WTC11 (cell line): ENCODE results near the gene BOK. TPM values are rescaled to one million over a fixed set of nuclear protein-coding genes. Genes with fewer than 3 reads are reported as not detected.

Experiments used
- ATAC-seq: fragments of 200-7000 bp; cut with Tn5 transposase; 2 replicates; pipeline ENCODE4 v1.10.0; 2021; ENCODE audit warnings: mild to moderate bottlenecking, moderate library complexity
- CTCF ChIA-PET: fragments of 300-600 bp; sonication (Branson Sonifier 250); formaldehyde crosslinking; loops from one replicate; lab custom pipeline; 2021; ENCODE audit warnings: antibody characterized with exemption; lab: Charles Lee
- POLR2A ChIA-PET: fragments of 350-600 bp; sonication (Branson Sonifier 250); formaldehyde crosslinking; loops from one replicate; lab custom pipeline; 2021; ENCODE audit warnings: antibody characterized with exemption; lab: Charles Lee
- DNase-seq: peaks from one replicate; pipeline ENCODE4 v3.0.0; 2021; ENCODE audit warnings: low spot score
- H3K27ac Mint-ChIP-seq: 2 replicates; pipeline ENCODE4 v1.8.0; 2021; ENCODE audit warnings: mixed read lengths
- H3K27me3 Mint-ChIP-seq: 2 replicates; pipeline ENCODE4 v1.8.0; 2021; ENCODE audit warnings: low read depth, mild to moderate bottlenecking, moderate library complexity, mixed read lengths
- H3K36me3 Mint-ChIP-seq: 2 replicates; pipeline ENCODE4 v1.8.0; 2021; ENCODE audit warnings: mixed read lengths
- H3K4me1 Mint-ChIP-seq: 2 replicates; pipeline ENCODE4 v1.8.0; 2022; ENCODE audit warnings: mixed read lengths
- H3K4me3 Mint-ChIP-seq: 2 replicates; pipeline ENCODE4 v1.8.0; 2021; ENCODE audit warnings: mild to moderate bottlenecking, moderate library complexity, mixed read lengths
- H3K9me3 Mint-ChIP-seq: 2 replicates; pipeline ENCODE4 v1.8.0; 2021; ENCODE audit warnings: mixed read lengths
- AFF4 ChIP-seq: sonication (generic); formaldehyde crosslinking; IDR thresholded peaks from 2 replicates; pipeline ENCODE4 v1.8.1; 2023; ENCODE audit warnings: mild to moderate bottlenecking, missing genetic modification reagents, borderline replicate concordance
- ATF6 ChIP-seq: sonication (generic); formaldehyde crosslinking; IDR thresholded peaks from 2 replicates; pipeline ENCODE4 v1.8.1; 2023; ENCODE audit warnings: mild to moderate bottlenecking, missing genetic modification reagents
- CBFB ChIP-seq: sonication (generic); formaldehyde crosslinking; IDR thresholded peaks from 2 replicates; pipeline ENCODE4 v1.8.1; 2022; ENCODE audit warnings: mild to moderate bottlenecking, low read depth, missing genetic modification reagents
- EMX1 ChIP-seq: fragments of 250-450 bp; sonication (Bioruptor Pico); IDR thresholded peaks from 2 replicates; pipeline ENCODE4 v1.8.0; 2021; ENCODE audit warnings: mild to moderate bottlenecking
- FOXJ3 ChIP-seq: sonication (generic); formaldehyde crosslinking; IDR thresholded peaks from 2 replicates; pipeline ENCODE4 v1.9.0; 2021; ENCODE audit warnings: missing genetic modification reagents, mild to moderate bottlenecking, borderline replicate concordance
- FOXK1 ChIP-seq: sonication (generic); formaldehyde crosslinking; IDR thresholded peaks from 2 replicates; pipeline ENCODE4 v1.8.0; 2022; ENCODE audit warnings: mild to moderate bottlenecking, moderate library complexity, missing genetic modification reagents
- FOXP4 ChIP-seq: sonication (generic); formaldehyde crosslinking; IDR thresholded peaks from 2 replicates; pipeline ENCODE4 v1.8.0; 2022; ENCODE audit warnings: mild to moderate bottlenecking, missing genetic modification reagents
- HMGA2 ChIP-seq: fragments of 250-450 bp; sonication (Bioruptor Pico); IDR thresholded peaks from 2 replicates; pipeline ENCODE4 v1.4.0; 2021; ENCODE audit warnings: mild to moderate bottlenecking, moderate library complexity
- JAZF1 ChIP-seq: fragments of 250-450 bp; sonication (Bioruptor Pico); IDR thresholded peaks from 2 replicates; pipeline ENCODE4 v1.9.0; 2021; ENCODE audit warnings: moderate library complexity, mild to moderate bottlenecking, inconsistent platforms
- MLX ChIP-seq: sonication (generic); formaldehyde crosslinking; IDR thresholded peaks from 2 replicates; pipeline ENCODE4 v1.8.1; 2023; ENCODE audit warnings: mild to moderate bottlenecking, missing genetic modification reagents, moderate library complexity
- NR1H2 ChIP-seq: sonication (generic); formaldehyde crosslinking; IDR thresholded peaks from 2 replicates; pipeline ENCODE4 v1.9.0; 2021; ENCODE audit warnings: mild to moderate bottlenecking, moderate library complexity, missing genetic modification reagents
- PRDM15 ChIP-seq: sonication (generic); formaldehyde crosslinking; IDR thresholded peaks from 2 replicates; pipeline ENCODE4 v1.8.0; 2022; ENCODE audit warnings: missing genetic modification reagents
- RELA ChIP-seq: sonication (generic); formaldehyde crosslinking; IDR thresholded peaks from 2 replicates; pipeline ENCODE4 v1.8.1; 2022; ENCODE audit warnings: missing genetic modification reagents, mild to moderate bottlenecking, borderline replicate concordance
- SMAD3 ChIP-seq: sonication (generic); formaldehyde crosslinking; IDR thresholded peaks from 2 replicates; pipeline ENCODE4 v1.8.0; 2022; ENCODE audit warnings: missing genetic modification reagents, mild to moderate bottlenecking, borderline replicate concordance
- SP1 ChIP-seq: sonication (generic); formaldehyde crosslinking; conservative IDR thresholded peaks from 2 replicates; pipeline ENCODE4 v1.8.1; 2022; ENCODE audit warnings: missing genetic modification reagents
- STAT6 ChIP-seq: sonication (generic); formaldehyde crosslinking; conservative IDR thresholded peaks from 2 replicates; pipeline ENCODE4 v1.8.1; 2023; ENCODE audit warnings: mild to moderate bottlenecking, low read depth, missing genetic modification reagents, moderate library complexity
- TP53 ChIP-seq: sonication (generic); formaldehyde crosslinking; IDR thresholded peaks from 2 replicates; pipeline ENCODE4 v1.8.1; 2023; ENCODE audit warnings: mild to moderate bottlenecking, missing genetic modification reagents
- ZNF121 ChIP-seq: sonication (generic); formaldehyde crosslinking; IDR thresholded peaks from 2 replicates; pipeline ENCODE4 v1.8.0; 2023; ENCODE audit warnings: missing genetic modification reagents
- ZNF512 ChIP-seq: sonication (generic); formaldehyde crosslinking; IDR thresholded peaks from 2 replicates; pipeline ENCODE4 v1.8.1; 2022; ENCODE audit warnings: missing genetic modification reagents, borderline replicate concordance
- total RNA-seq: library from RNA; stranded (reverse); gene quantifications from 3 replicates; pipeline ENCODE4 v1.2.3, GENCODE V29; 2021

The BOK gene
- total RNA-seq, 1 experiment from 2014 or later, result 39.4 TPM

GRCh38 chr2:241615522-241616052 is 57.0 kb downstream of the BOK start:
- POLR2A ChIA-PET, result no interaction called here
- no peaks in the 10 kb centered on the region for H3K9me3 Mint-ChIP-seq
- H3K4me1 Mint-ChIP-seq, result peaks cover 31% of the 10 kb centered on the region
- peak overlapping the region; percentile 80 for H3K27ac Mint-ChIP-seq
- ATAC-seq (no peak), DNase-seq (no peak)
- H3K27me3 Mint-ChIP-seq, result no peaks in the 10 kb centered on the region
- no peak overlapping the region; the same call in 1 of the 2 replicates for H3K4me3 Mint-ChIP-seq
- no peaks in the 10 kb centered on the region; the same call in 1 of the 2 replicates for H3K36me3 Mint-ChIP-seq
- TF ChIP-seq MLX, result no peak
- TF ChIP-seq SMAD3, result no peak
- no peak for TF ChIP-seq HMGA2 (CRISPR knock-in tag)
- TF ChIP-seq STAT6 (CRISPR knock-in tag), result no peak
- TF ChIP-seq FOXK1 (CRISPR knock-in tag), result no peak
- no peak for TF ChIP-seq NR1H2 (CRISPR knock-in tag)
- TF ChIP-seq ZNF121, result no peak
- no peak for TF ChIP-seq EMX1 (CRISPR knock-in tag)
- no peak for TF ChIP-seq TP53 (CRISPR knock-in tag)
- no peak for TF ChIP-seq ATF6
- no peak for TF ChIP-seq FOXJ3 (CRISPR knock-in tag)
- no peak for TF ChIP-seq ZNF512 (CRISPR knock-in tag)
- no peak for TF ChIP-seq CBFB
- no peak for TF ChIP-seq AFF4 (CRISPR knock-in tag)
- TF ChIP-seq FOXP4 (CRISPR knock-in tag), result no peak
- TF ChIP-seq PRDM15 (CRISPR knock-in tag), result no peak
- no peak for TF ChIP-seq RELA (CRISPR knock-in tag)
- no peak for TF ChIP-seq SP1 (CRISPR knock-in tag)
- TF ChIP-seq JAZF1 (CRISPR knock-in tag), result no peak
- CTCF ChIA-PET, result no interaction called here
